ENCODE data around the gene PARD3.
"Not testable (repeated sequence)": the region's sequence is repeated elsewhere in the genome, so short reads cannot be mapped to it uniquely, and the experiment has no call there.

Gene PARD3

GRCh38 chr10:34433241-34434076 lies 381.6 kb downstream of the PARD3 start:
- no peak for DNase-seq (ENCODE audit: low read depth in 1 of 2, low spot score in 1 of 2)

GRCh38 chr10:34432589-34432988 lies 382.5 kb downstream of the PARD3 start:
- DNase-seq (ENCODE audit: low read depth in 1 of 2, low spot score in 1 of 2), result no peak

- DNase-seq (ENCODE audit: low read depth in 1 of 2, low spot score in 1 of 2), result no peak
Measured at GRCh38 chr10:34430685-34431084, 384.4 kb downstream of the PARD3 start.

GRCh38 chr10:34428501-34428900 lies 386.6 kb downstream of the PARD3 start:
- no peak for DNase-seq (ENCODE audit: low read depth in 1 of 2, low spot score in 1 of 2)

GRCh38 chr10:34427911-34428216 lies 387.2 kb downstream of the PARD3 start:
- DNase-seq (ENCODE audit: low read depth in 1 of 2, low spot score in 1 of 2), result no peak

- DNase-seq (ENCODE audit: low read depth in 1 of 2, low spot score in 1 of 2), result not testable (repeated sequence)
Measured at GRCh38 chr10:34427158-34427910, 387.8 kb downstream of the PARD3 start.

- DNase-seq (ENCODE audit: low read depth in 1 of 2, low spot score in 1 of 2), result not testable (repeated sequence)
Measured at GRCh38 chr10:34426538-34427157, 388.4 kb downstream of the PARD3 start.

GRCh38 chr10:34426041-34426440 lies 389.1 kb downstream of the PARD3 start:
- no peak for DNase-seq (ENCODE audit: low read depth in 1 of 2, low spot score in 1 of 2)

GRCh38 chr10:34423673-34424625 lies 391.1 kb downstream of the PARD3 start:
- DNase-seq (ENCODE audit: low read depth in 1 of 2, low spot score in 1 of 2), result no peak

GRCh38 chr10:34420795-34421194 lies 394.3 kb downstream of the PARD3 start:
- no peak for DNase-seq (ENCODE audit: low read depth in 1 of 2, low spot score in 1 of 2)

GRCh38 chr10:34420273-34420672 lies 394.8 kb downstream of the PARD3 start:
- DNase-seq (ENCODE audit: low read depth in 1 of 2, low spot score in 1 of 2), result no peak

GRCh38 chr10:34415039-34415438 lies 400.1 kb downstream of the PARD3 start:
- DNase-seq (ENCODE audit: low read depth in 1 of 2, low spot score in 1 of 2), result no peak

- DNase-seq (ENCODE audit: low read depth in 1 of 2, low spot score in 1 of 2), result no peak
Measured at GRCh38 chr10:34413756-34414587, 401.1 kb downstream of the PARD3 start.

- no peak for DNase-seq (ENCODE audit: low read depth in 1 of 2, low spot score in 1 of 2)
Measured at GRCh38 chr10:34413214-34413613, 401.9 kb downstream of the PARD3 start.

GRCh38 chr10:34408956-34409355 lies 406.1 kb downstream of the PARD3 start:
- no peak for DNase-seq (ENCODE audit: low read depth in 1 of 2, low spot score in 1 of 2)

GRCh38 chr10:34408381-34408780 lies 406.7 kb downstream of the PARD3 start:
- no peak for DNase-seq (ENCODE audit: low read depth in 1 of 2, low spot score in 1 of 2)

GRCh38 chr10:34407324-34407805 lies 407.7 kb downstream of the PARD3 start:
- DNase-seq (ENCODE audit: low read depth in 1 of 2, low spot score in 1 of 2), result no peak

- DNase-seq (ENCODE audit: low read depth in 1 of 2, low spot score in 1 of 2), result no peak
Measured at GRCh38 chr10:34406463-34407323, 408.4 kb downstream of the PARD3 start.
